ENCODE data around the gene NEUROG1. TPM values are rescaled to one million over a fixed set of nuclear protein-coding genes. Genes with fewer than 3 reads are reported as not detected.

NEUROG1 gene
- total RNA-seq, 1 donor from 2014 or later: not detected

- TF ChIP-seq, protein P1, sequence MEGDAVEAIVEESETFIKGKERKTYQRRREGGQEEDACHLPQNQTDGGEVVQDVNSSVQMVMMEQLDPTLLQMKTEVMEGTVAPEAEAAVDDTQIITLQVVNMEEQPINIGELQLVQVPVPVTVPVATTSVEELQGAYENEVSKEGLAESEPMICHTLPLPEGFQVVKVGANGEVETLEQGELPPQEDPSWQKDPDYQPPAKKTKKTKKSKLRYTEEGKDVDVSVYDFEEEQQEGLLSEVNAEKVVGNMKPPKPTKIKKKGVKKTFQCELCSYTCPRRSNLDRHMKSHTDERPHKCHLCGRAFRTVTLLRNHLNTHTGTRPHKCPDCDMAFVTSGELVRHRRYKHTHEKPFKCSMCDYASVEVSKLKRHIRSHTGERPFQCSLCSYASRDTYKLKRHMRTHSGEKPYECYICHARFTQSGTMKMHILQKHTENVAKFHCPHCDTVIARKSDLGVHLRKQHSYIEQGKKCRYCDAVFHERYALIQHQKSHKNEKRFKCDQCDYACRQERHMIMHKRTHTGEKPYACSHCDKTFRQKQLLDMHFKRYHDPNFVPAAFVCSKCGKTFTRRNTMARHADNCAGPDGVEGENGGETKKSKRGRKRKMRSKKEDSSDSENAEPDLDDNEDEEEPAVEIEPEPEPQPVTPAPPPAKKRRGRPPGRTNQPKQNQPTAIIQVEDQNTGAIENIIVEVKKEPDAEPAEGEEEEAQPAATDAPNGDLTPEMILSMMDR (IDR thresholded peaks at IDR 0.05; ENCODE audit: insufficient read depth, low read length, severe bottlenecking): no peak
- H3K27me3 ChIP-seq (ENCODE audit: control insufficient read depth, insufficient read depth, low read length): no peaks in the 10 kb centered on the region
- DNase-seq (ENCODE audit: low read depth) (no peak), FAIRE-seq (no peak)
- no peaks in the 10 kb centered on the region for H3K36me3 ChIP-seq (ENCODE audit: control insufficient read depth, insufficient read depth, low read length)
- H3K4me3 ChIP-seq (ENCODE audit: low read depth, low read length): no peak overlapping the region
Observed at GRCh38 chr5:135570453-135570764, 34.6 kb upstream of the NEUROG1 start.

DNA sequence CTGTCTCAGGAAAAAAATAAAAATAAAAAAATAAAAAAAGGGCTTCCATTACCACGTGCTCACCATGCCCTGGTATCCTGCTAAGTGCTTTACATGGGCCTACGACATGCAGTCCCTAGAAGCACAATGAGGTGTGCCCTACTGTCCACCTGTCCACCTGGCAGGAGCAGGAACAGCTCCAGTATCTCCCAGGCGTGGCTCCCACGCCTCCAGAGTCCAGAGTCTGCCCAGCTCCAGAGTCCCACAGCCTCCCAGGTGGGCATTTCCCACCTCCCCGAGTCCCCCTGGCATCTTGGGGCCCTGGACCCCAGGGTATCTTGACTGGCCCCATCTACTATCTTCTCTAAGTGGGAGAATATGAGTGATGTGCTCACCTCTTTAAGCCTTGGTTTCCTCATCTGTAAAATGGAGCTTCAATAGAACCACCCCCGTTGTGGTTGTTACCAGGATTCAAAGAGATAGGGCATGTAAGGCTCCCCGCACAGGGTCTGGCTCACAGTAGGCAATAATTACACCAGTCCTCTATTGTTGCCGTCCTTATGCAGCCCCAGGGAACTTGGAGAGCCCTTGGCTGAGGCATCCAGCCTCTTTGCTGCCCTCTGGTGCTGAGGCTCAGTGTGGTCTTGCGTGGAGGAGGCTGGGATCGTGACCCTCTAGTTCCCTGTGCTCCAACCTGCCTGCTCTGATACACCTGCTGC, 34.1 kb upstream of the NEUROG1 start:
- H3K27me3 ChIP-seq (ENCODE audit: control insufficient read depth, insufficient read depth, low read length): no peaks in the 10 kb centered on the region
- DNase-seq (ENCODE audit: low read depth): peak; percentile 48
- H3K4me3 ChIP-seq (ENCODE audit: low read depth, low read length): no peak overlapping the region
- TF ChIP-seq, protein P1 (IDR thresholded peaks at IDR 0.05; ENCODE audit: insufficient read depth, low read length, severe bottlenecking): peak; percentile 77
- H3K36me3 ChIP-seq (ENCODE audit: control insufficient read depth, insufficient read depth, low read length): no peaks in the 10 kb centered on the region
- FAIRE-seq: peak; percentile 95

- TF ChIP-seq, protein P1 (IDR thresholded peaks at IDR 0.05; ENCODE audit: insufficient read depth, low read length, severe bottlenecking): no peak
Observed at GRCh38 chr5:135568923-135569360, 33.2 kb upstream of the NEUROG1 start.

DNA sequence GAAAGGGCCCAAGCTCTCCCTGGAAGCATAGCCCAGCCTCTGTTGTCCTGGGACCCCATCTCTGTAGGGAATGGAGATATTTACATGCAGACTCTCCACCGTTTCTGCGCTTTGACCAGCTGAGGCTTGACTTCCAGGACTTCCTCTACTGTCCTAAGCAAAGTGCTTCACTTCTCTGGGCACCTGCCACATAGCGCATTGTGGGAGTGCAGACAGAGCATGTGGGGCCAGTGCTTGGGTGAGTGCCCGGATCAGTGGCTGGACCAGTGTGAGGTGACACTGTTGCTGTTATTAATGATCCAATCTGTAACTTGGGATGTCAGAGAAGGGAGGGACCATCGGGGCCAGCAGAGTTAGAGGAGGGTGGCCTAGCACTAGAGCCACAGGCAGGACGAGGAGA, 32.5 kb upstream of the NEUROG1 start:
- TF ChIP-seq, protein P1 (IDR thresholded peaks at IDR 0.05; ENCODE audit: insufficient read depth, low read length, severe bottlenecking): no peak
- no peaks in the 10 kb centered on the region for H3K27me3 ChIP-seq (ENCODE audit: control insufficient read depth, insufficient read depth, low read length)
- FAIRE-seq (peak; percentile 64), DNase-seq (ENCODE audit: low read depth) (no peak)
- H3K36me3 ChIP-seq (ENCODE audit: control insufficient read depth, insufficient read depth, low read length): no peaks in the 10 kb centered on the region
- no peak overlapping the region for H3K4me3 ChIP-seq (ENCODE audit: low read depth, low read length)

More at GRCh38 chr5:135568923-135569360, 33.2 kb upstream of the NEUROG1 start:
- FAIRE-seq (peak; percentile 93), DNase-seq (ENCODE audit: low read depth) (peak; percentile 44)
- H3K36me3 ChIP-seq (ENCODE audit: control insufficient read depth, insufficient read depth, low read length): no peaks in the 10 kb centered on the region
- H3K4me3 ChIP-seq (ENCODE audit: low read depth, low read length): no peak overlapping the region
- H3K27me3 ChIP-seq (ENCODE audit: control insufficient read depth, insufficient read depth, low read length): no peaks in the 10 kb centered on the region

DNA sequence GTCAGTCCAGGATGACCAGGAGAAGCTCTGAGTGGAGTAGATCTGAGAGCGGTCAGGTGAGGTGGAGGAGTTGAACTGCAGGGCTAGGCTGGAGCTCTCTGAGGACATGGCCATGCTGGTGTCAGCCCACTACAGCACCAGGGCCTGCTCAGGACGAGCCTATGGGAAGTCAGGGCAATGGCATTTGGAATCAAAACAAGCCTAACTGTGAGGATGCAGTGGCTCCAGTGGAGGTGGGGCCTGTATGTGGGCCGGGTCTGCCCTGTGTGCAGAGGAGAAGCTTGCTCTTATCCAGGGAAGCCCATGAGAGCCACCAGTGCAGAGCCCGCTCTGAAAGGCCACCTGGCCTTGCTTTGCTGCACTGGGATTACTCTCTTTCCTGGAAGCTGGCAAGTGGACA, 31.9 kb upstream of the NEUROG1 start:
- Histone ChIP-seq H3K27me3 (ENCODE audit: control insufficient read depth, insufficient read depth, low read length) (no peaks in the 10 kb centered on the region), H3K4me3 (ENCODE audit: low read depth, low read length) (no peak overlapping the region), H3K36me3 (ENCODE audit: control insufficient read depth, insufficient read depth, low read length) (no peaks in the 10 kb centered on the region)
- TF ChIP-seq, protein P1 (IDR thresholded peaks at IDR 0.05; ENCODE audit: insufficient read depth, low read length, severe bottlenecking): no peak
- DNase-seq (ENCODE audit: low read depth) (no peak), FAIRE-seq (no peak)
